GM12878 (cell line): ENCODE measurements around the gene ATP6V1G3. TPM values are rescaled to one million over a fixed set of nuclear protein-coding genes. Genes with fewer than 3 reads are reported as not detected.

Experiments used
- ATAC-seq: fragments of 200-7000 bp; cut with Tn5 transposase; 3 replicates; pipeline ENCODE4 v1.9.1; 2020; ENCODE audit warnings: mild to moderate bottlenecking, moderate library complexity
- BruUV-seq: library from RNA; stranded (reverse); fragments of 400-500 nt; replicated peaks from 2 replicates; lab custom pipeline; 2021; lab: Mats Ljungman, UMichigan
- CTCF ChIA-PET: fragments of 300-600 bp; sonication (Branson Sonifier 250); formaldehyde crosslinking; extraction: SDS; loops from one replicate; lab custom pipeline; 2021; ENCODE audit warnings: inconsistent platforms; lab: Yijun Ruan, JAX
- POLR2A ChIA-PET: fragments of 350-600 bp; formaldehyde crosslinking; extraction: SDS; loops from one replicate; lab custom pipeline; 2021; ENCODE audit warnings: inconsistent platforms; lab: Charles Lee
- RAD21 ChIA-PET: fragments of 300-600 bp; sonication (Branson Sonifier 250); formaldehyde crosslinking; loops from one replicate; lab custom pipeline; 2023; ENCODE audit warnings: antibody characterized with exemption; ENCODE audit not compliant: unreplicated experiment; lab: Charles Lee
- SMC1A ChIA-PET: fragments of 300-600 bp; sonication (Branson Sonifier 250); formaldehyde crosslinking; loops from one replicate; lab custom pipeline; 2023; ENCODE audit not compliant: unreplicated experiment, uncharacterized antibody; lab: Charles Lee
- DNase-seq: peaks from one replicate; pipeline ENCODE4 v3.0.0-alpha.2; 2011; ENCODE audit warnings: low read depth, low spot score
- FAIRE-seq: peaks from 3 replicates; lab custom pipeline; 2011; peaks lifted over from hg19 to GRCh38; lab: Jason Lieb, UNC
- H2AFZ ChIP-seq: 2 replicates; pipeline ENCODE4 v1.6.0; 2011; ENCODE audit warnings: low read depth, low read length, control low read depth; ENCODE audit not compliant: control insufficient read depth
- H3K27ac ChIP-seq: 2 replicates; pipeline ENCODE4 v1.5.1; 2011; ENCODE audit warnings: control low read depth; ENCODE audit not compliant: control insufficient read depth, insufficient read depth
- H3K27me3 ChIP-seq, 2 experiments: replicated peaks in 1 of 2; 2 replicates each; pipeline versions ENCODE4 v1.6.0 to v1.6.1; 2011; ENCODE audit warnings: low read length in 1 of 2; ENCODE audit not compliant: control insufficient read depth in 2 of 2, insufficient read depth in 2 of 2
- H3K36me3 ChIP-seq, 2 experiments: 2 replicates each; pipeline ENCODE4 v1.5.1; 2011; ENCODE audit warnings: low read length in 1 of 2; ENCODE audit not compliant: control insufficient read depth in 2 of 2, insufficient read depth in 2 of 2
- H3K4me1 ChIP-seq: 2 replicates; pipeline ENCODE4 v1.6.1; 2011; ENCODE audit warnings: mild to moderate bottlenecking, low read length, moderate library complexity, mixed read lengths; ENCODE audit not compliant: control insufficient read depth, insufficient read depth
- H3K4me2 ChIP-seq: 2 replicates; pipeline ENCODE4 v1.6.0; 2011; ENCODE audit warnings: control low read depth; ENCODE audit not compliant: control insufficient read depth, insufficient read depth
- H3K4me3 ChIP-seq: fragments of 200-600 bp; sonication (generic); 2 replicates; pipeline ENCODE4 v1.5.1; 2016
- H3K79me2 ChIP-seq: 2 replicates; pipeline ENCODE4 v1.6.0; 2011; ENCODE audit warnings: low read length; ENCODE audit not compliant: control insufficient read depth, insufficient read depth
- H3K9ac ChIP-seq: 2 replicates; pipeline ENCODE4 v1.8.0; 2011; ENCODE audit warnings: low read length, control low read depth, mixed read lengths; ENCODE audit not compliant: control insufficient read depth, insufficient read depth
- H3K9me3 ChIP-seq: replicated peaks from 3 replicates; pipeline ENCODE4 v1.5.1; 2011; ENCODE audit warnings: mild to moderate bottlenecking, low read length; ENCODE audit not compliant: control insufficient read depth, insufficient read depth
- H4K20me1 ChIP-seq: 2 replicates; pipeline ENCODE4 v1.6.0; 2011; ENCODE audit not compliant: control insufficient read depth, insufficient read depth
- DPF2 ChIP-seq: fragments of 450-650 bp; IDR thresholded peaks from 2 replicates; pipeline ENCODE4 v1.6.1; 2017; ENCODE audit warnings: mild to moderate bottlenecking
- MEF2B ChIP-seq: fragments of 450-650 bp; IDR thresholded peaks from 2 replicates; pipeline ENCODE4 v1.6.1; 2018; ENCODE audit warnings: mild to moderate bottlenecking, moderate library complexity; ENCODE audit not compliant: partially characterized antibody, poor library complexity, severe bottlenecking
- NFYB ChIP-seq: IDR thresholded peaks from 2 replicates; pipeline ENCODE4 v1.6.1; 2011; ENCODE audit warnings: low read depth, mild to moderate bottlenecking, low read length, improper control_type of control experiment, moderate library complexity; ENCODE audit not compliant: insufficient read depth
- NR2C2 ChIP-seq: IDR thresholded peaks from 2 replicates; pipeline ENCODE4 v1.6.1; 2011; ENCODE audit warnings: borderline replicate concordance, low read depth; ENCODE audit not compliant: control insufficient read depth, insufficient read length
- POU2F2 ChIP-seq: IDR thresholded peaks from 3 replicates; pipeline ENCODE4 v1.6.1; 2011; ENCODE audit warnings: low read depth, mild to moderate bottlenecking, low read length, borderline replicate concordance
- RAD51 ChIP-seq: fragments of 450-650 bp; IDR thresholded peaks from 2 replicates; pipeline ENCODE4 v1.6.1; 2016; ENCODE audit warnings: moderate library complexity, mild to moderate bottlenecking, inconsistent platforms
- SREBF1 ChIP-seq: IDR thresholded peaks from 2 replicates; pipeline ENCODE4 v1.6.1; 2012; ENCODE audit warnings: mild to moderate bottlenecking, low read length
- WGBS: methylation state at CpG from one replicate; pipeline ENCODE4 v1.1.6; 2016; ENCODE audit warnings: low lambda C conversion rate; ENCODE audit not compliant: insufficient replicate concordance, insufficient coverage; ENCODE audit errors: missing lambda C conversion rate; 5-methylcytosine and 5-hydroxymethylcytosine counted together
- in situ Hi-C: fragments of 300-500 bp; cut with MboI; formaldehyde crosslinking; loops from 9 replicates; pipeline ENCODE4 v1.14.3; 2018; ENCODE audit warnings: mixed read lengths
- intact Hi-C: fragments of 100-400 bp; cut with micrococcal nuclease; formaldehyde crosslinking; loops from one replicate; pipeline ENCODE4 v1.14.2; 2022; ENCODE audit not compliant: unreplicated experiment
- polyA plus RNA-seq, 11 experiments: library from polyadenylated mRNA; depleted of rRNA in 4 of 11; unstranded in 6 of 11; stranded (reverse) in 5 of 11; fragments of >200 nt; fragmentation: Nextera tagmentation in 4 of 11; fragmentation: Illumina TruSeq in 1 of 11; extraction: Ambion mirVana in 4 of 11; extraction: Trizol in 1 of 11; gene quantifications; 1 replicate in 1 of 11; 2 replicates in 10 of 11; pipeline versions ENCODE4 v1.2.1 to v1.2.3, GENCODE V29; 2011 to 2016; ENCODE audit warnings: inconsistent platforms in 2 of 11, missing spikeins in 2 of 11, low read depth in 1 of 11
- total RNA-seq, 4 experiments: library from RNA; depleted of rRNA in 3 of 4; stranded (reverse); fragments of >200 nt in 3 of 4; fragmentation: Illumina TruSeq in 1 of 4; extraction: Trizol in 1 of 4; gene quantifications; 2 replicates each; pipeline versions ENCODE4 v1.2.1 to v1.2.3, GENCODE V29; 2013 to 2021
- TF ChIP-seq, protein P1 (sequence below): fragments of 450-650 bp; IDR thresholded peaks from 2 replicates; pipeline ENCODE4 v1.6.1; 2018; ENCODE audit warnings: mild to moderate bottlenecking, low read depth, moderate library complexity; ENCODE audit not compliant: partially characterized antibody
- TF ChIP-seq, protein P2 (sequence below): fragments of 450-650 bp; IDR thresholded peaks from 2 replicates; pipeline ENCODE4 v1.6.1; 2014; ENCODE audit warnings: mild to moderate bottlenecking

ATP6V1G3 gene
- total and polyA plus RNA-seq, 10 of the 15 experiments (the other 5 are each of a cell fraction or from before 2014, with no cell fraction given) = 0.22 TPM; not detected in 9

DNA sequence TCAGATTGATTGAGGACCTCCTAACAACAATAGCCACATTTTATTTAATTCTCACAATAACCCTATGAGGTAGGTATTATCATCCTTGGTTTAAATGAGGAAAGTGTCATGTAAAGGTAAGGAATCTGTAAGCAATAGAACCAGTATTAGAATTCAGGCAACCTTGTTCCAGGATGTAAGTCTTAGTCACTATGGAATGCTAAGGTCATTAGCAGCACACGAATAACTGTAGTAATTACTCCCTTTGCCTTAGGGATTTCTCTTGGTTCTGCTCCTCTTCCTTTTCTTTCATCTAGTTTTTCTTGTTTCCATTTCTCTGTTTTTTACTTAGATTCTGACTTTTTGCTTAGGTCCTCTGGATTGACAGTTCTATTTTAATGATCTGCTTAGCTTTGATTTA lies 23.1 kb upstream of the ATP6V1G3 start:
- Histone ChIP-seq H2AFZ (no peak overlapping the region), H3K36me3 (no peaks in the 10 kb centered on the region), H3K9ac (no peak overlapping the region), H4K20me1 (no peaks in the 10 kb centered on the region), H3K9me3 (no peaks in the 10 kb centered on the region; the same call in 2 of the 3 replicates), H3K4me1 (no peaks in the 10 kb centered on the region), H3K27ac (no peak overlapping the region), H3K79me2 (no peaks in the 10 kb centered on the region), H3K4me2 (no peak overlapping the region), H3K4me3 (no peak overlapping the region), H3K27me3 (no peaks in the 10 kb centered on the region)
- no peak for ATAC-seq
- in situ Hi-C loops (no loop called here), intact Hi-C loops (no loop called here)
- ChIA-PET POLR2A (no interaction called here), RAD21 (no interaction called here), SMC1A (interaction anchor here (0.7 to 1.3 kb wide), 2 partner anchors 12 to 186 kb away, joined by 3 to 6 read pairs; no protein-coding TSS in a partner anchor), CTCF (interaction anchor here (0.6 to 1.6 kb wide), 2 partner anchors 58 to 109 kb away, joined by 3 to 4 read pairs; no protein-coding TSS in a partner anchor)
- TF ChIP-seq DPF2 = no peak
- no peak for TF ChIP-seq NR2C2
- no peak for DNase-seq
- no TSS peak for BruUV-seq
- WGBS = 95% methylated on average over 1 of the region's 1 CpG
- FAIRE-seq = no peak

DNA sequence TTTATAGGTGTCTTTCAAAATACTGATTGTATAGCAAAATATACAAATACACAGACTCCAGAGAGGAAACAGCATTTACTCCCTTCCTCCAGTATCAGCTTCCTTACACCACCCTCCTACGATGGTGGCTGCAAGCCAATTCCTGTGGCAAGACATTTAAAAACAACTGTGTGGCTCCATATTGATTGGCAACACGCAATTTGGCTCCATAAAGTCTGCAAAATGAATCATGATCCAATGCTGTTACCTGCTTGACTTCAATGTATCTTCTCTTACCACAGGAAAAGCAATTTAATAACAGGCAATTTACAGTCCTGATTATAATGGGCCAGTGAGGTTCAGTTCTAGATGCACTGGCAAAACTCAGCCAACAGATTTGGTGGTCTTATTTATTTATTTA lies 19.7 kb upstream of the ATP6V1G3 start:
- H3K4me1 ChIP-seq = peaks cover 4% of the 10 kb centered on the region; the same call in 1 of the 2 replicates
- intact Hi-C loops = no loop called here

More for the DNA sequence above, 19.7 kb upstream of the ATP6V1G3 start:
- POLR2A ChIA-PET = no interaction called here
- no peak for DNase-seq
- TF ChIP-seq POU2F2 = no peak
- TF ChIP-seq SREBF1 = no peak
- TF ChIP-seq, protein P1, sequence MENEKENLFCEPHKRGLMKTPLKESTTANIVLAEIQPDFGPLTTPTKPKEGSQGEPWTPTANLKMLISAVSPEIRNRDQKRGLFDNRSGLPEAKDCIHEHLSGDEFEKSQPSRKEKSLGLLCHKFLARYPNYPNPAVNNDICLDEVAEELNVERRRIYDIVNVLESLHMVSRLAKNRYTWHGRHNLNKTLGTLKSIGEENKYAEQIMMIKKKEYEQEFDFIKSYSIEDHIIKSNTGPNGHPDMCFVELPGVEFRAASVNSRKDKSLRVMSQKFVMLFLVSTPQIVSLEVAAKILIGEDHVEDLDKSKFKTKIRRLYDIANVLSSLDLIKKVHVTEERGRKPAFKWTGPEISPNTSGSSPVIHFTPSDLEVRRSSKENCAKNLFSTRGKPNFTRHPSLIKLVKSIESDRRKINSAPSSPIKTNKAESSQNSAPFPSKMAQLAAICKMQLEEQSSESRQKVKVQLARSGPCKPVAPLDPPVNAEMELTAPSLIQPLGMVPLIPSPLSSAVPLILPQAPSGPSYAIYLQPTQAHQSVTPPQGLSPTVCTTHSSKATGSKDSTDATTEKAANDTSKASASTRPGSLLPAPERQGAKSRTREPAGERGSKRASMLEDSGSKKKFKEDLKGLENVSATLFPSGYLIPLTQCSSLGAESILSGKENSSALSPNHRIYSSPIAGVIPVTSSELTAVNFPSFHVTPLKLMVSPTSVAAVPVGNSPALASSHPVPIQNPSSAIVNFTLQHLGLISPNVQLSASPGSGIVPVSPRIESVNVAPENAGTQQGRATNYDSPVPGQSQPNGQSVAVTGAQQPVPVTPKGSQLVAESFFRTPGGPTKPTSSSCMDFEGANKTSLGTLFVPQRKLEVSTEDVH = no peak
- no peak for TF ChIP-seq RAD51
- TF ChIP-seq, protein P2, sequence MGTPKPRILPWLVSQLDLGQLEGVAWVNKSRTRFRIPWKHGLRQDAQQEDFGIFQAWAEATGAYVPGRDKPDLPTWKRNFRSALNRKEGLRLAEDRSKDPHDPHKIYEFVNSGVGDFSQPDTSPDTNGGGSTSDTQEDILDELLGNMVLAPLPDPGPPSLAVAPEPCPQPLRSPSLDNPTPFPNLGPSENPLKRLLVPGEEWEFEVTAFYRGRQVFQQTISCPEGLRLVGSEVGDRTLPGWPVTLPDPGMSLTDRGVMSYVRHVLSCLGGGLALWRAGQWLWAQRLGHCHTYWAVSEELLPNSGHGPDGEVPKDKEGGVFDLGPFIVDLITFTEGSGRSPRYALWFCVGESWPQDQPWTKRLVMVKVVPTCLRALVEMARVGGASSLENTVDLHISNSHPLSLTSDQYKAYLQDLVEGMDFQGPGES = no peak
- TF ChIP-seq NFYB = no peak
- no peak for TF ChIP-seq MEF2B
- TF ChIP-seq, all 136 proteins: peak for 0
- no peaks in the 10 kb centered on the region for H3K27me3 ChIP-seq
- no peaks in the 10 kb centered on the region for H4K20me1 ChIP-seq
- WGBS = 49% methylated on average over 2 of the region's 2 CpGs
- no peak for FAIRE-seq
- no peak overlapping the region for H2AFZ ChIP-seq
- no TSS peak for BruUV-seq
- no peak overlapping the region for H3K4me3 ChIP-seq
- no peaks in the 10 kb centered on the region; the same call in 1 of the 3 replicates for H3K9me3 ChIP-seq
- ChIA-PET RAD21 (interaction anchor here (1.0 to 1.3 kb wide), 2 partner anchors 61 to 124 kb away, joined by 3 read pairs; no protein-coding TSS in a partner anchor), CTCF (interaction anchor here (0.8 to 1.0 kb wide), 2 partner anchors 16 to 40 kb away, joined by 3 to 5 read pairs; no protein-coding TSS in a partner anchor), SMC1A (interaction anchor here (0.9 to 4.4 kb wide), 10 partner anchors 10 to 61 kb away, joined by 3 to 18 read pairs (median 4); partner anchors contain the start of gene ATP6V1G3)
- no peaks in the 10 kb centered on the region for H3K36me3 ChIP-seq
- in situ Hi-C loops = no loop called here
- no peak overlapping the region for H3K27ac ChIP-seq
- H3K4me2 ChIP-seq = no peak overlapping the region
- ATAC-seq = no peak
- H3K9ac ChIP-seq = no peak overlapping the region
- H3K79me2 ChIP-seq = no peaks in the 10 kb centered on the region
